Thymus (tissue), 11 donors: ENCODE data around the gene DNAH12. TPM values are rescaled to one million over a fixed set of nuclear protein-coding genes. Genes with fewer than 3 reads are reported as not detected.
"Not testable (repeated sequence)": the region's sequence is repeated elsewhere in the genome, so short reads cannot be mapped to it uniquely, and the experiment has no call there.

Source experiments
- DNase-seq, 9 donors: peaks; one replicate each; pipeline ENCODE4 v3.0.0-alpha.2; 2013; ENCODE audit warnings: low spot score in 9 of 9, low read depth in 6 of 9, missing footprints in 1 of 9
- H3K27ac ChIP-seq, 2 donors: one replicate each; pipeline ENCODE4 v1.5.1; 2013; ENCODE audit warnings: control low read depth in 1 of 2, low read depth in 1 of 2, low read length in 1 of 2, mild to moderate bottlenecking in 1 of 2, moderate library complexity in 1 of 2
- H3K27me3 ChIP-seq, 2 donors: one replicate each; pipeline ENCODE4 v1.5.1; 2013; ENCODE audit warnings: low read length in 1 of 2; ENCODE audit not compliant: control insufficient read depth in 2 of 2, insufficient read depth in 1 of 2
- H3K36me3 ChIP-seq, 2 donors: one replicate each; pipeline ENCODE4 v1.5.1; 2013; ENCODE audit warnings: low read length in 1 of 2, mild to moderate bottlenecking in 1 of 2, moderate library complexity in 1 of 2; ENCODE audit not compliant: control insufficient read depth in 2 of 2, insufficient read depth in 2 of 2
- H3K4me1 ChIP-seq, 2 donors: one replicate each; pipeline ENCODE4 v1.5.1; 2013; ENCODE audit warnings: low read length in 2 of 2; ENCODE audit not compliant: control insufficient read depth in 2 of 2, insufficient read depth in 2 of 2
- H3K4me3 ChIP-seq, 2 donors: one replicate each; pipeline ENCODE4 v1.5.1; 2013; ENCODE audit warnings: low read length in 2 of 2, control low read depth in 1 of 2, mild to moderate bottlenecking in 1 of 2
- H3K9me3 ChIP-seq, 2 donors: one replicate each; pipeline ENCODE4 v1.5.1; 2013; ENCODE audit warnings: low read length in 1 of 2, mild to moderate bottlenecking in 1 of 2; ENCODE audit not compliant: control insufficient read depth in 2 of 2, insufficient read depth in 1 of 2
- WGBS: extraction: QIAGEN DNeasy Blood & Tissue Kit; methylation state at CpG from one replicate; pipeline ENCODE4 v1.1.7; 2013; 5-methylcytosine and 5-hydroxymethylcytosine counted together
- polyA plus RNA-seq: library from polyadenylated mRNA; stranded (reverse); fragments of 200-250 nt; gene quantifications from one replicate; pipeline ENCODE4 v1.2.3, GENCODE V29; 2013
- total RNA-seq: library from RNA; stranded (reverse); fragments of 120-200 nt; gene quantifications from one replicate; pipeline ENCODE4 v1.2.4, GENCODE V29; 2013
- donor health status: healthy.

Gene DNAH12
- total and polyA plus RNA-seq, 2 donors = 0.14 to 1.2 TPM

DNA sequence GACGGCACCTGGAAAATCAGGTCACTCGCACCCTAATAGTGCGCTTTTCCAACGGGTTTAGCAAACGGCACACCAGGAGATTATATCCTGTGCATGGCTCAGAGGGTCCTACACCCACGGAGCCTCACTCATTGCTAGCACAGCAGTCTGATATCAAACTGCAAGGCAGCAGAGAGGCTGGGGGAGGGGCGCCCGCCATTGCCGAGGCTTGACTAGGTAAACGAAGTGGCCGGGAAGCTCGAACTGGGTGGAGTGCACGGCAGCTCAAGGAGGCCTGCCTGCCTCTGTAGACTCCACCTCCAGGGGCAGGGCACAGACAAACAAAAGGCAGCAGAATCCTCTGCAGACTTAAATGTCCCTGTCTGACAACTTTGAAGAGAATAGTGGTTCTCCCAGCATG is 67.0 kb downstream of the DNAH12 start:
- H3K9me3 ChIP-seq, H3K36me3 ChIP-seq, DNase-seq, H3K4me3 ChIP-seq, H3K27ac ChIP-seq, H3K27me3 ChIP-seq, H3K4me1 ChIP-seq: not testable (repeated sequence)
- WGBS = 97% methylated on average over 13 of the region's 13 CpGs

DNA sequence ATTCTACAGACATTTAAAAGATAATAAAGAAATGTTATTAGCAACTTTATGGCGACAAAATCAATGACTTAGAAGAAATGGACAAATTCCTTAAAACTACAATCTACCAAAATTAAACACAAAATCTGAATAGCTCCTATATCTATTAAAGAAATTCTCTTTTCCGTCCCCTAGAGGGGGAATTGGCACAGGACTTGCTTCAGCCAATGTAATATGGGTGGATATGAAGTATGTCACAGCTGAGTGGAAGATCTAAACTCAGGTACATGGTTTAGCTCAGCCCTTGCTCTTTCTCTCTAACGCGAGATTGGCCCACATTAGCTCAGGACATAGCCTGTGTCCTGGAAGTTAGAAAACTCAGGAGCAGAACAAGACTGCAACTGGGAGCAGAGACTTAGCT is 79.3 kb downstream of the DNAH12 start:
- Histone ChIP-seq H3K4me3 (no peak overlapping the region), H3K27ac (no peak overlapping the region), H3K9me3 (no peaks in the 10 kb centered on the region), H3K4me1 (no peaks in the 10 kb centered on the region), H3K27me3 (no peaks in the 10 kb centered on the region), H3K36me3 (no peaks in the 10 kb centered on the region)
- 94% methylated on average over 4 of the region's 4 CpGs for WGBS
- no peak for DNase-seq

- Histone ChIP-seq H3K9me3 (no peaks in the 10 kb centered on the region), H3K27ac (no peak overlapping the region), H3K36me3 (no peaks in the 10 kb centered on the region), H3K4me1 (no peaks in the 10 kb centered on the region), H3K27me3 (no peaks in the 10 kb centered on the region), H3K4me3 (no peak overlapping the region)
- no peak for DNase-seq
- WGBS = 97% methylated on average over 3 of the region's 3 CpGs
These were observed 80.1 kb downstream of the DNAH12 start for GRCh38 chr3:57464011-57464410.

DNA sequence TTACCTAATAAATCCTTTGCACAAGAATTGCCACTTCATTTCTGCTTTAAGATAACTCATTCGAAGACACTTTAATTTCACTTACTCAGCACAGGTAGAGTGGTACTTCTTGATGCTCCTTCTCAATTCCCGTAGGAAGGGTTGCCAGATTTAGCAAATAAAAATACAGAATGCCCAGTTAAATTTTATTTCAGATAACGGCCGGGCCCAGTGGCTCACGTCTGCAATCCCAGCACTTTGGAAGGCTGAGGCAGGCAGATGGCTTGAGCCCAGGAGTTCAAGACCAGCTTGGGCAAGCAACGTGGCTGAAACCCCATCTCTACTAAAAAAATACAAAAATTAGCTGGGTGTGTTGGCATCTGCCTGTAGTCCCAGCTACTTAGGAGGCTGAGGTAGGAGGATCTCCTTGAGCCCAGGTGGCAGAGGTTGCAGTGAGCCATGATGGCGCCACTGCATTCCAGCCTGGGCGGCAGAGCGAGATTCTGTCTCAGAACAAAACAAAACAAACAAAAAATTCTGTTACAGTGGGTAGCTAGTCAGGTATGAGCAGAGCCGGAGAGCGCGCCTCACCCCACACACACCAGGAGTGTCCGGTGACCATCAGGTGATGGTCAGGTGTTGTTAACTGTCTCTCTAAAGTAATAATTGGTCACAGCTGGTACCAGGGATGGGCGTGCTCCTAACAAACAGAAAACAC is 92.8 kb downstream of the DNAH12 start:
- H3K27me3 ChIP-seq = no peaks in the 10 kb centered on the region
- H3K4me1 ChIP-seq = no peaks in the 10 kb centered on the region
- H3K4me3 ChIP-seq = no peak overlapping the region
- no peak overlapping the region for H3K27ac ChIP-seq
- DNase-seq = no peak
- no peaks in the 10 kb centered on the region for H3K36me3 ChIP-seq
- WGBS = 96% methylated on average over 14 of the region's 14 CpGs
- peaks cover 0 to 2% of the 10 kb centered on the region in 2 donors for H3K9me3 ChIP-seq

- 89% methylated on average over 30 of the region's 33 CpGs for WGBS
- H3K4me3 ChIP-seq, H3K36me3 ChIP-seq, H3K27me3 ChIP-seq, DNase-seq, H3K27ac ChIP-seq, H3K4me1 ChIP-seq, H3K9me3 ChIP-seq: not testable (repeated sequence)
These were observed 94.8 kb downstream of the DNAH12 start for GRCh38 chr3:57449276-57449847.

GRCh38 chr3:57448489-57448888 is 95.7 kb downstream of the DNAH12 start:
- H3K27me3 ChIP-seq, H3K27ac ChIP-seq, H3K4me3 ChIP-seq, DNase-seq, H3K4me1 ChIP-seq, H3K36me3 ChIP-seq, H3K9me3 ChIP-seq: not testable (repeated sequence)
- WGBS = 93% methylated on average over 5 of the region's 5 CpGs

DNA sequence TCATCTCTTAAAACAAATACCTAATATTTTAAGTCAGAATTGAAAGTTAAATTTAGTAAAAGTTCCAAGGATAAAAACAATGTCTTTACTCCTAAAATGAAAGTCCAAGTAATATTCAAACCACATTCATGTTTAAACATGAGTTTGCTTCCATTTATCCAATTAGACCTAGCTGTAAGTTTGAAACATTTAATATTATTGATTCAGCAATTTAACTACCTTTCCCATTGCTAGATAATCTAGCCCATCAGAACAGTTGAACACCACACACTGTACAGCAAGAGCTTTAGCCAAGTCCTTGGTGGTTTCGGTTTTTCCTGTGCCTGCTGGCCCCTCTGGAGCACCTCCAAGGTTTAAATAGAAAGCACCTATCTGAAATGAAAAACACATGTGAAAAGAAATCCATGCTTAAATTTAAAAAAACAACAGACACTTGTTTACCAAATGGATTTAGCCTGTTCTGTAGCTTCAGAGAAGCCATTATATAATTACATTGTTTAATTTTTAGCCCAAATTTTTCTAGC is 97.8 kb downstream of the DNAH12 start:
- peaks cover 0 to 2% of the 10 kb centered on the region in 2 donors for H3K9me3 ChIP-seq
- no peaks in the 10 kb centered on the region for H3K4me1 ChIP-seq
- H3K4me3 ChIP-seq = no peak overlapping the region
- DNase-seq = no peak
- WGBS = 41% methylated on average over 1 of the region's 1 CpG
- H3K27me3 ChIP-seq = no peaks in the 10 kb centered on the region
- no peaks in the 10 kb centered on the region for H3K36me3 ChIP-seq
- no peak overlapping the region for H3K27ac ChIP-seq

GRCh38 chr3:57444469-57444868 is 99.7 kb downstream of the DNAH12 start:
- Histone ChIP-seq H3K27me3 (no peaks in the 10 kb centered on the region), H3K36me3 (no peaks in the 10 kb centered on the region), H3K4me1 (no peaks in the 10 kb centered on the region), H3K4me3 (no peak overlapping the region), H3K27ac (no peak overlapping the region), H3K9me3 (peaks cover 0 to 5% of the 10 kb centered on the region in 2 donors)
- 98% methylated on average over 5 of the region's 5 CpGs for WGBS
- no peak for DNase-seq

- not testable (repeated sequence) for H3K27ac ChIP-seq, H3K27me3 ChIP-seq, H3K36me3 ChIP-seq, DNase-seq, H3K9me3 ChIP-seq, H3K4me3 ChIP-seq, H3K4me1 ChIP-seq
These were observed 104.0 kb downstream of the DNAH12 start for GRCh38 chr3:57440144-57440543.
